Activated T-cell treated with anti-CD3 and anti-CD28 coated beads, Interleukin-2, amount 50 U/mL, for 1 hour (primary cell): Measurements from ENCODE around the gene TBC1D30.

Experiments
- DNase-seq: peaks from one replicate; pipeline ENCODE4 v3.0.0-alpha.2; 2020

TBC1D30 gene

DNA sequence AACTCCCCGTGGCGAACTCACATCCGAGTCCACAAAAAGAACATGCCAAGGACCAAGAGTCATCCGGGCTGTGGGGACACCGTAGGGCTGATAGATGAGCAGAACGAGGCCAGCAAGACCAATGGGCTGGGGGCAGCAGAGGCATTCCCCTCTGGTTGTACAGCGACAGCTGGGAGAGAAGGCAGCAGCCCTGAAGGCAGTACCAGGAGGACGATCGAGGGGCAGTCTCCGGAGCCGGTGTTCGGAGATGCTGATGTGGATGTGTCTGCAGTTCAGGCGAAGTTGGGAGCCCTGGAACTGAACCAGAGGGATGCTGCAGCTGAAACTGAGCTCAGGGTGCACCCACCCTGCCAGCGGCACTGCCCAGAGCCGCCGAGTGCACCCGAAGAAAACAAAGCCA lies 50.7 kb downstream of the TBC1D30 start:
- no peak for DNase-seq

DNA sequence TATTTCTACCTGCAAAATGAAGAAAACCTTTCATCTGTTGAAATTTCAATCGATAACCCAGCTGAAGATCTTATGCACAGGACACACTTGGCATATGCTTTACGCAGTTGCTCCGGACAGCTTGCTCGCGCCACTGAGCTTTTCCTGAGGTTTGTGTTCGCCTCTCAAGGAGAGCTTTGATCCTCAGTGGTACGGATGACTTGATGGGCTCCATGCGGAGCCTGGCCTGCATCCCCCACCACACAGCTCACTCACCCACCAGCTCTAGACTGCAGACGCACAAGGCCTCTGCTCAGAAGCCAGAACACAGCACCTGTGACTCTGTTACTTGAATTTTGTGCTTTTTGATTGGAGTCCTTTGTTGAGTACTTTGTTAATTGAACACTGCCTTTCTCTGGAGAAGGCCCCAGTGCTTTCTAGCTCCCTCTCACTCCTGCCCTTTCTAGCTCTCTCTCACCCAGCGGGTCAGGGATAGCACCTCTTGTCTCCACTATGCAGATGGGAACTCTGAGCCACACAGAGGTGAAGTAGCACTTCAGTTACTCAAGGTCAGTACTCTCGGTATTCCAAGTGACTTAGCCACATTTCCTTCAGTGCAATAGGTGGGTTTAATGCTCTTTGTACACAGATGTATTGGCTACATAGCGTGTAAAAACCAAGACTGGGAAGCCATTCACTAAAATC lies 52.1 kb downstream of the TBC1D30 start:
- no peak for DNase-seq

DNA sequence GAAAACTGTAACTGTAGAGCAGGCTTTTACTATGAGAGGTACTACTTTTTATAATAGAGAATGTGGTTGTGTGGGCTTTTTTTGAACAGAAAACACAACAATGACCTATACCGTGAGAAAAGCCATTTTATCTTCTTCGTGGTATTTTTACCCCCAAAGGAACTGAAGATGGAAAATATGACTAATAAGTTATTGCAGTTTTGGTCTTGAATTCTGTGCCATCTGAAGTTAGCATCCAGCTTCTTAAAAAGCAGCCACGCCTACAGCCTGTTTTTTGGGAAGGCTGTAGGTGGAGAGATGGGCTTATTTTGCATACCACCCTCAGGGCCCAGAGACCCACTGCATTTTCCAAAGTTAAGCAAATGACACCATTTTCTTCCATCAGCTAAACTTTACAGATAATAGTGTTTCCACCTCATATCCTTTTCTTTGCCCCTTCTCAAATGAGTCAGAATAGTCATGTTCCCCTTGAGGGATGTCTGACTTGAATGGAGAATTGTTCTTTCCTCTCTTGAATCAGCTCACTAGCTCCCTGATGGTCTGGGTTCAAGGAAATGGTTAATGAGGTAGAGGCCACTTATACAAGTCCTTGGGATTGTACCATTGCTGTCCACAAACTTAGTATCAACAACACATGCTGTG lies 53.0 kb downstream of the TBC1D30 start:
- no peak for DNase-seq

DNA sequence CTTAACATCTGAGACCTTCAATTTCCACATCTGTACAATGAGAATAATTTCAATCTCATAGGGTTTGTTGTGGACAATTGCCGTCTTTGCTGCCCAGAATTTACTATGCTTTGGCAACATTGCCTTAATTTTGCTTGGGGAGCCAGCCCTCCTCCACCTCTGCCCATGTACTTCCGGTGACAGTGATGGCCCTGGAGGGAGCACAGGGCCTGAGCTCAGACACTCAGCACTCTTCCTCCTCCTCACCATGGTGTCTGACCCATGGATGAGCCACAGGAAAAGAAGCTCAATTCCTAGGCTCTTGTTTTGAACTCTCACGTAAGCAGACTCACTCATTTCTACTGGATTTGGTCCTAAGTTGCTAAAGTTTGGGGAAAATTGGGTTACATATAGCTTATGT lies 58.2 kb downstream of the TBC1D30 start:
- DNase-seq: no peak

DNA sequence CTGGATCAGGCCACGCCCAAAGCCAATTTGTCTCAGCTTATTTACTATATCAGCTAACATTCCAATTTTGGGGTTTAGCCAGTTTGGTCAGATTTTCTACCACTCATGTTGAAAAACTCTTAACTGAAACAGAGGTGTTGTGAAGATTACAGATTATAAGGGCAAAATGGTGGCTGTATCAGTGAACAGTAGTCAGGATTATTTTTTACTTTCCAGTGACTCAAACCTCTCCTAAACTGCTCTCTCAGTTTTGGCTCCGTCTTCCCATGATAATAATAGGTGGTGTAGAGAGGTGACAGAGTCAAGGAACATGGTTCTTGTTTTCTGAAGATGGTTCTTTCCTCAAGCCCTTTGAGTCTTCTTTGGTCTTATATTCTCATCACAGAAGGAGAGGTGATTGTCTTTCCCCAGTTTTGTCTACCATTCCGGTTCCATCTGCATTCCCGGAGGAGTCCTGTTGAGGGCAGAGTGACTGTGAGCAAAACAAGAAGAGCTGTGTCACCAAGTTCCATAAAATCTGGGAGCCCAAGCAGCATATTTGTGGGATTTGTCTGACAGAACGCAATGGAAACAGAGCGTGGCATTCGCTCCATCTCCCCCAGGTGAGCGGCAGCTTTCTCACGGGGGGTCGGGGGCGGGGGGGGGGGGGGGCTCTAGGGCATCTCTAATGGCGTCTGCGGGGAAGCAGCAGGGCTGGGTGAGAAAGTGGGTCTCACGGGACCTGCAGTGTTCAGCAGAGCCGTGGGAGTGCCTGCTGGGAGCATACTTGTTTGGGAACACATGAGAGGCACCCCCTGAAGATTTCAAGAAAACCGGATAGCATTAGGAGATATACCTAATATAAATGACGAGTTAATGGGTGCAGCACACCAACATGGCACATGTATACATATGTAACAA lies 59.1 kb downstream of the TBC1D30 start:
- no peak for DNase-seq

DNA sequence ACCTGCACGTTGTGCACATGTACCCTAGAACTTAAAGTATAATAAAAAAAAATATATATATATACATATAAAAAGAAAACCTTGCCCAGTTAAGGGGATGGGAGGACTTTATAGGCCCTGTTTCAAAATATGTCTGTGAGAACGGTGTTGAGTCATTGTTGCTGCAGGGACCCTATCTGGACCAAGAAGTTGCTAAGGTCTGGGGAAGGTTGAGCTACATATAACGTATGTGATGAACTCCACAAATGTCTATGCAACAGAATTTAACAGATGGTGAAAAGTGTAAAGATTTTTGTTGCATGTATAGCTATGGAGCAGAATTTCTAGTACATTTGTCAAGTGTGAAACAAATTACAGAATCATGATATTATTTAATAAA lies 59.7 kb downstream of the TBC1D30 start:
- DNase-seq: no peak

DNA sequence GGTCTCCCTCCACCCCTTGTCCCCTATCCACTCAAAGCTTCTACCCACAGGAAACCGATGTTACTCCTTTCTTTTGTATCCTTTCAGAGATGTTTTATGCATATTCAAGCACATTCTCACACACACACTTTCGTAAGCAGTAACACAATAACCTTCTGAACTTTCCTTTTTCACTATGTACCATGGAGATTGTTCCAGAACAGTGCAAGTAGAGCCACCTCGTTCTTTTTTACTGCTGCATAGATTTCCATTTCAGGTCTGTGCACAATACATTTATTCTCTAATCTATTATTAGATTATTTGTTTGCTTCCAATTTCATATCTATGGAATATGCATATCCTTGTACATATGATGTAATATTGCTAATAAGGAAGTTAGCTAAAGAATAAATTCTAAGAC lies 60.3 kb downstream of the TBC1D30 start:
- no peak for DNase-seq

DNA sequence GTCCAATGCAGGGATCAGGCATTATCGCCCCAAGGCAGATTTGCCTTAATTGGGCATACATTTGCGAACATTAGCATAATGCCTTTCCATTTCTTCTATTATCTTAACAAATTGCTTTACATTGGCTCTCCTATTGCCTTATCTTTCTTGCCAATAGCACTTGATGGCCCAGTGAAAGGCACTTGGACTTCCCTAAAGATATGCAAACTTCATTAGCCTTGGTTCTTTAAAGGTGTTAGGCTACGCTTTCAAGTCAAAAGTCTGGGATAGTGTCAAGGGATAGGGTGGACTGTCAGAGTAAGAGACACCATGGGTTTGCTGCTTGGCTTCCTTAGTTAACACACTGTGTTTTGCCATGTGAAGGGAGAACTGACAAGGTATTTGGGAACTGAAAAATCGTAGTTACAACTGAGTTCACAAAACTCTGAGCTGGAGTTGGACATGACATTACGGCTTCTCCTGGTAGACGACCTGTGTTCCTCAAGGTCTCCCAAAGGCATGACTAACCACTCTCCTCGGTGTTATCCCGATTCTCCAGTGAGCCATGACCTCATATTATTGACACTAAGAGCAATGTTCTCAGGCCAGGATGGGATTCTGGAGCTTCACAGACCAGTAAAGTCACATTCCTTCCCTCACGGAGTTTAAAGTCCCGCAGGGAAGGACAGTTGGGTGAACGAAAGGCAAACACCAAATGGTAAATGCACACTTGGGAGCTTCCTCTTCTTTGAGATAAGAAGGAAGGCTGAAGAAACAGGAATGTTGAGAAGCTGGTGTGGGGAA lies 65.2 kb downstream of the TBC1D30 start:
- DNase-seq: no peak

DNA sequence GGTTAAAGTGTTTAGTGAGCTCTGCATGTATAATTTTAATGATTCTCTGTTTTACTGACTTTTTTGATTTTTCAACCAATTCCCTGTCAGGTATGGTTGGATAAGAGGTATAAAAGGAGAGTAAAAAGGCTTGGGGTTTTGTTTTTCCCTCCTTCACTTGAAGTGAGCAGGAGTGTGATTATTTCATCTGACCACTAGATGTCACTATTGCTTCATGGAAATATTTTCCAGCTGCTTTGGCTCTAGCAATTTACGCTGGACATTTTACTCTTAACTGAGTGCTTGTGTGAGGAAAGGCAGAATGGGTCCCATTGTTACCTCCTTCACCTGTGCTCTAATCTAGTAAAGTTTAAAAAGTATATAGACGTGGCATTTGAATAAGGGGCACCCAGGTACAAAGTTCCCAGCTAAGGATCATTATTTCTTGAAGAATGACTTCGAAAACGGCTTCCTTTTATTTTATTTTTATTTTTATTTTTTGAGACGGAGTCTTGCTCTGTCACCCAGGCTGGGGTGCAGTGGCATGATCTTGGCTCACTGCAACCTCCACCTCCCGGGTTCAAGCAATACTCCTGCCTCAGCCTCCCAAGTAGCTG lies 66.5 kb downstream of the TBC1D30 start:
- no peak for DNase-seq

DNA sequence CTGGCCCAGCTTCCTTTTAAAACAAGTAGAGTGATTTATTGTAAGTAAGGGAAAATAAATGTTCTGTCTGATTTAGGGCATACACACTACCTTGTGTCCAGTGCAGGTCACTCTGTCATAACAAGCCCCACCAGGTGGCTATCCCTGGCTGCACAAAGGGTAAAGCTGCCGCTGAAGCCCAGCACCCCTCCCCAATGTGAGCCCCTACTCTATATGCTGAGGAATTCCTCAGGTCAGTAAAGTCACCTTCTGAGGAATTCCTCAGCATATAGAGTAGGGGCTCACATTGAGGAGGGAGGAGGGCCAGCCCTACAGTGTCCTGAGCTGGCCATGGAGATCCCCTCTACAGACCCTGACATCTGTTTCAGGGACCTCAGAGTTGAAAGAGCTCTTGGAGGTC lies 67.2 kb downstream of the TBC1D30 start:
- no peak for DNase-seq

DNA sequence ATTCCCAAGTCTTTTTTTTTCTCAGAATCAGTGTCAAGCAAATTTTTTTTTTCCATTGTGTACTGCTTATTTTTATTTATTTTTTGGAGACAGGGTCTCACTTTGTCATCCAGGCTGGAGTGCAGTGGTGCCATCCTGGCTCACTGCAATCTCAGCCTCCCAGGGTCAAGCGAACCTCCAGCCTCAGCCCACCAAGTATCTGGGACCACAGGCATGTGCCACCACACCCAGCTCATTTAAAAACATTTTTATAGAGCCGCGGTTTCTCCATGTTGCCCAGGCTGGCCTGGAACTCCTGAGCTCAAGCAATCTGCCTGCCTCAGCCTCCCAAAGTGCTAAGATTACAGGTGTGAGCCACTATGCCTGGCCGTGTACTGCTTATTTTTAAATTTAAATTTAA lies 68.1 kb downstream of the TBC1D30 start:
- no peak for DNase-seq

DNA sequence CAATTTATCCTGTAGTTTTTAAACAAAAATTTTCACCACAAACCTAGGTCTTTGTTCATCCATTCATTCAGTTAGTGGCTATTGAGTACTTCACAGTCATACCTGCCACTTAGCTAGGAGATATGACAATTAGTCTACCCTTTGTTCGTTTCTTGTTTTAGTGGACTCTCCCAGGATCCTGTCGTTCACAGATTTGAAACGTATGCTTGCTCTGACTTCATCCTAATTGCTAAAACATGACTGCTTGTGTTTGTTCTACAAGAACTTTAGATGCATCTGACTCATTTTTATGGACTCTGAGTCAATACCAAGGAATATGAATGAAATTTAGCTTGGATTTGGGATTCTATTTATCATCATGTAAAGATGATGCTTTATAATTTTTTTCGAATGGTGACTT lies 69.5 kb downstream of the TBC1D30 start:
- DNase-seq: no peak

DNA sequence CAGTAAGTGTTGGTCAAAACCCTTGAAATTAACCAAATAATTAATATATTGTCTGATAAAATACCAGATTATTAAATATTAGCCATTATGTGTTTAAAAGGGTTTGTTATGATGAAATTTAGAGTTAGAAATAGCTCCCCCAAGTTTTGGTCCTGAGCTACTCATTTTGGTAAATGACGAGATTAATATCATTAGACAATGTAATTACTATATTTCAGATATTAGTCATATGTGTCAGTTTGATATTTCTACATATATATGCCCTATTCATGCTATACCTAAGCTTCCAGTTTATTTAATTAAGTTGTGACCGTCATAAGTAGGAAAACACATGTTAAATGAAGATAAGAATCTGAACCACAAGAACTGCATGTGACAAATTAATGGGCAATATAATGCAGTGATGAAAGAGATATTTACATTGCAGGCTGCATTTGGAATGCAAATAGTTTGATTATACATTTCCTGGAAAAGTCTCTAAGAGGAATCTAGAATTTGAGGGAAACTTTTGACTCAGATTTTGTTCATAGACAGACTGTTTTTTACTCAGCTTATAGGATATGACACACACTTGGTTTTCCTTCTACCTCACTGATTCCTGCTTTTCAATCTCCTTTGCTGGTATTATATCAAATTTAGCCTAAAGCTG lies 70.5 kb downstream of the TBC1D30 start:
- DNase-seq: no peak

DNA sequence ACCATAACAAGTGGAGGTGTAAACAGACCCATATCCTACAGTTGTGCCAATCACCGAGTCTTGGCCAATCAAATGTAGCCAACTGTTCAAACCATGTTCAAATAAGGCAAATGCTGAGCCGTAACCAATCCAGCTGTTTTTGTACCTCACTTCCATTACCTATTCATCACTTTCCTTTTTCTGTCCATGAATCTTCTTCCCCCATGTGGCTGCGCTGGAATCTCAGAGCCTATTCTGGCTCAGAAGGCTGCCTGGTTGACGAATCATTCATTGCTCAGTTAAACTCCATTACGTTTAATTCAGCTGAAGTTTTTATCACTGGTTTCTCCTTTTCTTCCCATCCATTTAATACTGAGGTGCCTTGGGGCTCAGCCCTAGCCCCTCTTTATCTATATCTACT lies 71.1 kb downstream of the TBC1D30 start:
- no peak for DNase-seq

DNA sequence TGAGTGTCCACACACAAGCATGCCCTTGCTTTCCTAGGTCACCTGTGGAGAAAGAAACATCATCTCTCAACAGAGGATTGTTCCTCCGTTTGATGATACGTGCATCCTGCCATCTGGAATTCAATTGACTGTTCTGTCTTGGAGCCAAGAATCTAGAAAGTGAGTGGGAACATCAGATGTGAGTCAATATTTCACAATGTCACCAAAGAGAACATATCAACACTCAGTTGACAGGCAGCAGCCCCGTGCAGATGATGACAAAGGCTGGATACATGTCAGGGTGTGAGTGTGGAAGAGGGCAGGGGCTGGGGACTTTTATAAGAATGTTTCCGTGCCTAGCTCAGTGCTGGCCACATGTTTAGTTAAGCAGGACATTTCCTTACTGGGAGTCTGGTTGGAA lies 76.1 kb downstream of the TBC1D30 start:
- no peak for DNase-seq

DNA sequence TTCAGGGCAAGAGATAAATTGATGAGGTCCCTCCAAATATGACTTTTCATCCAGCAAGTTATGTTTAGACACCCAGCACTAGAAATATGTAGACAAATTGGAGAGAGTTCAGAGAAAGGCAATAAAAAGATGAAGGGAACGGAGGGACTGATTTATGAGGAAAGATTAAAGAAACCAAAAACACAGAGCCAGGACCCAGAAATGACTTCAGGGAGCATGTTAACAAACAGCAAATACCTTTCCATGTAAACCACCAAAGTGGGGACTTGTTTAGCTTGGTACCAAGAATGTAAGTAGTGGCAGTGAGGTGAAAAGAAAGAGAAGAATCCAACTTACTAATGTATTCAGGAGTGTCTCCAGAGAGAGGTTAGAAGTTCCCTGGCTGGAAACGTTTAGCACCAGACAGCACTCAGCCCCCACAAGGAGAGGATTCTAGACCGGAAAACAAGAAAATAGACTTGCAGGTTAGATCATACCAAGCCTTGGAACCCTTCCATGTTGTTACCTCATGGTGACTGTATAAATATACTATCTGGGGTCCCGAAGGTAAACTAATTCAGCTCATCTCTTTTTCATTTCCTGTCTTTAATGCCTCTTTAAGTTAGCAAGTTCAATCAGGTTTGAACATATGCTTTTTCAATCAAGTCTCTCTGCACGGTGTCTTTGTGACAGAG lies 79.2 kb downstream of the TBC1D30 start:
- no peak for DNase-seq

DNA sequence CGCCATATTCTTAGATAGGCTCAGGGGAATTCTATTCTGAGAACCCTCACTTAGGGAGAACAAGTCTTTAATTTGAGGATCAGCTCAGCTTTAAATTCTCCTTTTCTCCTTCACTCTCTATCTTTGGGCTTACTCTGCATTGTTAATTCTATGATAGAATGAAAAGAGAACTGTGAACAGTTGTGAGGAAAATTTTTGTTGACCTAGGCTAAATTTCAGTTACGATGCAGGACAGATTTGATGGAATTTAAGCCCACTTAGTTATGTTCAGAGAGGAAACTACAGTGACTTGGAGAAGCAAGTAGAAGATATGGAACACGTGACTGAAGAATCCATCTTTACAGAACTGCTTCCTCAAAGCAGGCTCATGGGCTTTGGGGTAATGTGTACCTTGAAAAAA lies 82.7 kb downstream of the TBC1D30 start:
- no peak for DNase-seq

DNA sequence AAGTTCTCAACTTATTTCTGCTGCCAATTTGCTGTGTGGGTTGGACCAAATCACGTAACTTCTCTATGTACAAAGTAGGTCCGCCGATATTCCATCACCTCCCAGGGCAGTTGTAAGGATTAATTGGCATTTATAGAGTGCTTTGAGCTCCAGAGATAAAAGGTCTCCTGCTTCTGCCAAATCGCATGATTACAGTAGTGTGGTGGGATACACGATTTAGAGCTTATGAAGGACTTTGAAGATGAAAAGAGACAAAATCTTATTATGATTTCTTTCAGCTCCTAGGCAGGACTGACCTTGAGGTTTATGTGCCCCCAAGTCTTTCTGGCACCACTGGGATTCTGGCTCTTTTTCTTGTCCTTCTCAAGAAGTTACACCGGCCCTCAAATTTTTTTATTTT lies 84.7 kb downstream of the TBC1D30 start:
- no peak for DNase-seq

DNA sequence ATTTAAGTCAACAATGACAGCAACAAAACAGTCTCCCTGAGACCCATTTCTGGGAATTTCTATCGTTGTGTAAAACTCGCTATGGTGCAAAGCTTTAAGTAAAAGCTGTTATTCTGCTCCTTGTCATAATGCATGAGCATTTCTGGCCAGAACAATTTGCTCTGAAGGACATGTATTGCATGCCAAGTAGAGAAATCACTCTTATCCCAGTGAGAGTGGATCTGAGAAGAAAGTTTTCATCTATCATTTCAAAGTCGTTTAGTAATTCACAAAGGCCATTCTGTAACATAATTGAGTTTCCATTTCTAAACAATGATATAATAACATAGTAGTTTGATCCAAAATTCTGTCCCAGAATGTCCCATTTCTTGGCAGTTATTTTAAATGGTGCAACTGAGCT lies 86.6 kb downstream of the TBC1D30 start:
- no peak for DNase-seq

DNA sequence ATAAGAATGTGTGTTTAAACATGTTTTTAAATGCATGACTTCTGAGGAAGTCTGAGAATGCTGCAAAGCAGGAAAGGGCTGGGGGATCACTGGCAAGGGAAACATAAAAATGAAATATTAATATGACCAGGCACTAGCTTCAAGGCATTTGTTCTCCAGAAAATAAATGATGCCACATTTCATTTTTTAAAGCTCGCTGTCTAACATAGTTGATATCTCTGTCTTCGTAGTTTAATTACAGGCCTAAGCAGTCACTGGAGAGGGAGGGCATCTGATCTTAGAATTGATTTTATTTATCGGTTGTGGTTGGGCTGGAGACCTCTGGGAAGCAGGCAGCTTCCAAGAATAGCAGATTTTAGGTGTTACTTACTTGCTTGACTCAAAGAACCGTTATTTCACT lies 87.5 kb downstream of the TBC1D30 start:
- no peak for DNase-seq

DNA sequence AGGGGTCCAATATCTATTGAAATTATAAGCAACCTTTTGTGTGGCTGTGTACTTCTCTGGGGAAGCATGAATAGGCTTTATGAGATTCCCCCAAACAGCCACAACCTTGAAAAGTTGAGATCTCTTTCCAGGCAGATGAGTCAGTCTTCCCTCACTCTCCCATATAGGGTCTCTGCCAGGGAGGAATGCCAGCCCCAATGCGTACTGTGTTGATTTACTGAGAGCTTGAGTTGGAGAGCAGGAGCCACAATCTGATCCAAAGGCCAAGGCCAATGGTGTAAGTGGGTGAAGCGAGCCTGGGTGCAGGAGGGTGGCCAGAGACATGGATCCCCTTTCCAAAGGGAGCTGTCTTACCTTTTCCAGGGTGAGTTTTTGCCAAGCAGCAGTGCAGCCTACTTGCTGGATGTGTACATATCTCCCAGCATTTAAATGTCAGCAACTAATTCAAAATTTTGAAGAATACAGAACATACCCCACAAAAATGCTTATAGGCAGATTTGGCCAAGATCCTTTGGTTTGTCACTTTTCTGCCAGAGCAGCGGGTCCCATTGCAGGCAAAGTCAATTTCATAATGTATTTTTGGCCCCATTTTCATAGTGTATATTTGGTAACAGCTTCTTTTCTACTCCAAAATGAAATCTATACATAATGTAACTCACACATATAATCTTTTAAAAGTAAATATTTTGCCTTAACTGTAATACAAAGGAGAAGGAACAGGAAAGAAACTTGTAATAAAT lies 88.2 kb downstream of the TBC1D30 start:
- DNase-seq: no peak
